22Rv1 (cell line): ENCODE measurements around the gene PLGRKT.

ENCODE experiments used
- CTCF ChIP-seq: fragments of 450-650 bp; IDR thresholded peaks from 2 replicates; pipeline ENCODE4 v1.5.1; 2017; ENCODE audit warnings: mild to moderate bottlenecking
- ZFX ChIP-seq: fragments of 450-650 bp; IDR thresholded peaks from 2 replicates; pipeline ENCODE4 v1.6.1; 2017; ENCODE audit warnings: antibody characterized with exemption, borderline replicate concordance

- TF ChIP-seq CTCF, result no peak
- TF ChIP-seq ZFX, result no peak
Measured at GRCh38 chr9:5447337-5447736, 9.6 kb upstream of the PLGRKT start.
